ENCODE results near the gene MBNL1.
A peak's percentile ranks its signal among the peaks of the same experiment; 100 is the strongest.

The MBNL1 gene

DNA sequence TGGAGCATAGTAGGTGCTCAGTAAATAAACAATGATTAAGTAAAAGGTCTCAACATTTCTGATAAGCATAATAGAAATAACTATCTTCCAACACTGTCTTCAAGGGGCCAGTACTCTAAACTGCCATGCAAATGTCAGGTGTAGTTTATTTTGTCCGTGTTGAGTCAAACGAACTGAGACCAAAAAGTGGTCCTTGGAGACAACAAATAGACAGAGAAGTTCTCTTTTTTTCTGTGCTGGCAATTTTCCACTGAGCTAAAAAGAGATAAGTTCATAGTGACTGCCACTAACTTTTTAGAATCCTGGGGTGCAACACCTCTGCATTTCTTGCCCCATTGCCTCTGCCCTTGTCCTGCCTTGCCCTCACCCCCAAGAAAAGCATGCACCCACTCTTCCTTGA is 14.7 kb upstream of the MBNL1 start:
- no peak for DNase-seq

DNA sequence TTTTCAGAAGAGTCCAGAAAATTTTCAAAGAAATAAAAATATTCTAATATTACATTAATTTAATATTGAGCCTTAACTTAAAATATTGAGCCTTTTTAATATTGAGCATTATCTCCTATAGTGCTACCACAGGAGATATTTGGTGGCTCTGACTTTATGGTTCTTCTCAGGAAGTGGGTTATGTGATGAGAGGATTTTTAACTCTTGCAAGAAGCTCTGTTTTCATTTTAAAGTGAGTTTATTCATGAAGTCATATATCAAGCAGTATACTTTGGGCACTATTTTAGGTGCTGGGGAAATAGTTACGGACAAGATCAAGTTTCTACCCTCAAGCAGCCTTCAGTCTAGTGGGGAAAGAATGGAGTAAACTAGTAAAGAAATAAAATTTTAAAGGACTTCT is 13.4 kb upstream of the MBNL1 start:
- DNase-seq = no peak

DNA sequence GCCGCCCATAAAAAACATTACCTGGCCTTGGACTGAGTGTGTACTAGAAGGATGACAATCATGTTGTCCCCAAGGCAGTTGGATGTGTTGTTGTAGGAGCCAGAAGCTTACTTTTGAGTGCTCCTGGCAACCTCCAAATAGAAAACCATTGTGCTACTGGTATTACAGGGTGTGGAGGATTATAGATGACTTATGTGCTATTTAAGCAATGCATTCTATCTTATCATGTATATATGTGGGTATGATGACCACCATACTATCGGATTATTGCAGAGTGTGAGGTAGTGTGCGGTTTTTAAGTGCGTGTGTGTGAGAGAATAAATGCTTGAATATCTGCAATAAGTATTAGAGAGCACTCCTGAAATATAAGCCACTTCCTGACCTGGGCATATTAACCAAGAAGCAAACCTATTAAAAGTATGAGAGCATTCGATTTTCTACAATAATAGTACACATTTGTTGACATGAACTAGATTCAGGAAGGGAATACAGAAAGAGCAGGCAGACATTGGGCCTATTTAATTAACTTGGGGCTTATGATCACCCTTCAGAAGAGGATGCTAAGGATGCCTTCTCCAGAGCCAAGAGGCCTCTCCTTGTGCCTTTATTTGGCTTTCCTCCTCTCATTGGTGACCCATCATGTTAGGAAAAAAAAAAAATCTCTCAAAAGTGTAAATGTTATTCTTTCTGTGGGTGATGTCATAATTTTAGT is 11.7 kb upstream of the MBNL1 start:
- no peak for DNase-seq

DNA sequence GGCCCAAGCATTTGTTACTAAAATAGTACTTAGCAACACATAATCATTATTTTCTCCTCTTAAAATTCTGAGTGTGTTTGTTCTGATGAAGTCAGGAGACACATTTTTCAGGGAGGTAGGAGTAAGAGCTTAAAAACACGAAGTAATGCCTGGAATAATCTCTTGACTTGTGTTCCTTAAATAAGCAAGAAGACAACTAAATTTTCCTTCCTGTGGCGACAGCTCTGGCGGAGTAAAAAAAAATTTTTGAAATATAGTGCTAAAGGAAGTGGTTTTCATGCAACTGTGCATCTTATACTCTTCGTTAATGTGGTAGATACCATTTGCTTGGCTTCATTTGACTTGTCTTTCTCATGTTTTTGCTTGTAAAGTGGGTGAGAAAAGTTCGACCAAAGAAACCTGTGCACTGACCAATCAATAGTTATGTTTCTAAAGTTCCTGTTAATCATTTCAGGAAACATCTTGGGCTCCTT is 11.1 kb upstream of the MBNL1 start:
- no peak for DNase-seq

DNA sequence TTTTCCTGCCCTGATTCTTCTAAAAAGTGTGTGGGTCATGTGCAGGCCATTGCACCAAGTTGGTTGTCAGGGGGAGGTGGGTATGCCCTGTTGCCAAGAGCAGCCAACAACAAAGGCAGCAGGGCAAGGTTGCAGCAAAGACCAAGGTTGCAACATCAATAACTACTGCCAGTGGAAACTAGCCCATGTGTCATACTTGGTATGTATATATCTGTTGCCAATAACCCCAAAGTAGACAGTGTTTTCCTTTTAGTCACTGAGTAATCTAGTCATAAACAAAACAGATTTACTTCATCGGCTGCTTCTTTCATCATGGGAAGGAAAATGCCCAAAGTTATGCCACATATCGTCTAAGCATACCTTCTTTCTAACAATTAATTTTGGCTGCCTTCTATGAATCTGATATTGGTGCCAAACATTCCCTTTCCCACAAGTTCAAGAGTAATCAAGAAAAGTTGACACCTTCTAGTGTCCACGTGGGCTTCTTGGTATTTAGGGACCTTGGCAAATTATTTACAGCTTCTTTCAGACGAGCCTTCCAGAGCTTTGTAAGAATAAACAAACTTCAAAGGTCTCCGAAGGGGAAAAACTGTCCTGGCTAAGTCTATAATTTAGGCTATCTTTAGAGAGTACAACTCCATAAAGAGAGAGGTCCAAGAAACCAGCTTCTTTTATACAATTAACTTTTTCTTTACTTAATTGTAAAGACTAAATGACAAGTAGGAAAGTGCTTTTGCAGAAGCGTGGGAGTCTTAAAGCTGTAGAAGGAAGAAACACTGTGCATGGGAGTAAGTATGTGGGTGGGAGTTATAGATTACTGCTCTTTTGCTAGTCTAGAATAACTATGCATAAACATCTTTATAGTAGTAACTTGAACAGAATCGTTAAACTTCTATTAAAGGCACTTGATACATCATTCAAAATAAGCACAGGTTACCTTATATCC is 10.0 kb upstream of the MBNL1 start:
- DNase-seq = peak; percentile 67

DNA sequence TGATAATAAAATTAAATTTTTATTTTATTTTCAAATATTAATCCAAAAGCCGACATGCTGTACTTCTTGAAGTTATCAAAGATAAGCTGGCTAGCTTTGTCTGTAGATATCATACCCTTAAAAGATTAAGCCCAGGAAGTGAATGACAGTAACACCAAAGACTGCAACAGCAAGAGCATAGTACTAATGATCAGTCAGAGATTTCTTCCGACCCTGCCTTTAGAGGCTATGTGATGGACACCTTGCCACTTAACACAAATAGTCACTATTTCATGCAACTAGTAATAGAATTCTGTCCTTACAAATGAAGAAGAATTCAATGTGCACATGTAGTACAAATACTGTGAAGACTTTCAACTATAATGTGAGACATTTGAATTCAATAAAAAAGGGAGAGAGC is 9.3 kb upstream of the MBNL1 start:
- DNase-seq = no peak

DNA sequence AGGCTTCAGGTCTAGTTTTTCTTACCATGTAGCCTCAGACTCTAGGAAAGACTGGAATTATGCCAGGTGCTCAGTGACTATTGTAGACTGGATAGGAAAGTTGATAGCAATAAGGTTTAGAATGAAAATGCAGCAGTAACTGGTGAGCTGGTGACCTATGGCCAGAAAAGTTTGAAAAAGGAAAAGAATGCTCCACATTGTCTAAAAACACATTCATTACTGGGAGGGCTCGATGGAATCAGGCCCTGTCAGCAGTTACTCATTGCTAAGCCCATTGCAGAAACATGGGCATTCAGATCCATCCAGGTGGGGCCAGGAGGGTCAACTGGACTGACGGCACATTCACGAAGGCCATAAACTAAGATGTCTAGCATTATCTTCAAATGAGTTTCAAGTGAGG is 8.7 kb upstream of the MBNL1 start:
- DNase-seq = no peak

DNA sequence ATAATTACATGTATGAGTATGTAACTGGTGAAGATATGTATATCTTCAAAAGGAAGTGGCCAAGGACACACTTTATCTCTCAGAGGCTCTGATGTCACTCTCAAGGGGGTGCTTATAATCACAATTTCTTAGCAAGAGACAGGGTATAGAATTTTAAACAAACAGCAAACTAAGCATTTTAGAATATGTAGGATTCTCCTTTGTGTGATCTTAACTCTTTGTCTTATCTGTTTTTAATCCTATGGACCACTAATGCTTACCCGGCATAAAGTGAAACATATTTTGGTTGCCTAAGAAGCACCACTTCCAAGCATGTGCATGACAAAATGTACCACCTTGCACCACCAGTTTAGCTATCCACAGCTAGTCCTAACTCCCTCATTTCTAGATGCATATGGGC is 8.2 kb upstream of the MBNL1 start:
- no peak for DNase-seq

DNA sequence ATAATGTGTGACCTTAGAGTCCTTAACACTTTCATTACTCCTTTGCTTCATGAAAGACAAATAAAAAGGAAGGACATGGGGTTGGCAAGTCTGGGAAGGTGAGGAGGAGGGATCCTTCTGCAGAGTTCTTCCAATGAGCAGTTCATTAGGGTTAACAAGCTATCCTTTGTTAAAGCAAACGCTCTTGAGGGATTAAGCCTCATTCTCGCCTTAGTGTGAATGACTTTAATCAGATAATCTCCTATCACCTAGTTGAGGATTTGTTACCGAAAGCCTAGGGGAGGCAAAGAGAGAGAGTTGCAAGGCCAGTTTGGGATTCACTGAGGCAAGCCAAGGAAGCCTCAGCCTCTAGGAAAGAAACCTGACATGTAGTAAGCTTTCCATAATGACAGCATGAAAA is 7.4 kb upstream of the MBNL1 start:
- DNase-seq = no peak

DNA sequence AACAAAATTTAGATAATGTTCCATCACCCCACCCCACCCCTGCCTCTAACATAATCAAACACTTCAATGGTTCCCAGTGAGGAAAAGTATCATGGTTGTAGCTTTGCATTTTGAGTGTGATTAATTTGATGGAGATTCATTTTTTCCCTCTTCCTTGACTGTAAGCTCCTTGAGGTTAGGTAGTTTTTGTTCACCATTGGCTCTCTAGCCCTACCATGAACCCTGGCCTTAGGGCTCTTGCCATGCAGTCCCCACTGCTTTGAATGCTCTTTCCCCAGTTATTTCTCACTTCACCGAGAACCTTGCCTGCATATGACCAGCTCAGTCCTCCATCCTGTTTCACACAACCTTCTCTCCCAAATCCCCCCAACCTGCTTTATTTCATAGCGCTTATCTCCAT is 5.0 kb upstream of the MBNL1 start:
- DNase-seq = no peak

DNA sequence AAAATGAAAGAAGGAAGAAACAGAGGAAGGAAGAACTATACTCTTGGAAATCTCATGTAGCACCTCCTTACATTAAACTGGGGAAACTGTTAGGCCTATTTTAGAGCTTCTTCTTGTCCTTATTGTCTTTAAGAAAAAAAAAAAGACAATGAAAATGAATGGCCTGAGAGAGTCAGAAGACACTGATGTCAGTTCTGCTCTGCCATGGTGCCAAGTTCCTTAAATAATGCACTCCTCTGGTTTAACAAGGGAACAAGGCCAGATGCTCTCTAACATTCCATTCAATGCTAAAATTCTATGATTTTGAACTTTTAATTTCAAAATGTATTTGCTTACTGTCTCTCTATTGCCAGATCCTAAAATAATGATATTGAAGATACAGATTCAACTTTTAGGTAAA is 4.4 kb upstream of the MBNL1 start:
- no peak for DNase-seq

DNA sequence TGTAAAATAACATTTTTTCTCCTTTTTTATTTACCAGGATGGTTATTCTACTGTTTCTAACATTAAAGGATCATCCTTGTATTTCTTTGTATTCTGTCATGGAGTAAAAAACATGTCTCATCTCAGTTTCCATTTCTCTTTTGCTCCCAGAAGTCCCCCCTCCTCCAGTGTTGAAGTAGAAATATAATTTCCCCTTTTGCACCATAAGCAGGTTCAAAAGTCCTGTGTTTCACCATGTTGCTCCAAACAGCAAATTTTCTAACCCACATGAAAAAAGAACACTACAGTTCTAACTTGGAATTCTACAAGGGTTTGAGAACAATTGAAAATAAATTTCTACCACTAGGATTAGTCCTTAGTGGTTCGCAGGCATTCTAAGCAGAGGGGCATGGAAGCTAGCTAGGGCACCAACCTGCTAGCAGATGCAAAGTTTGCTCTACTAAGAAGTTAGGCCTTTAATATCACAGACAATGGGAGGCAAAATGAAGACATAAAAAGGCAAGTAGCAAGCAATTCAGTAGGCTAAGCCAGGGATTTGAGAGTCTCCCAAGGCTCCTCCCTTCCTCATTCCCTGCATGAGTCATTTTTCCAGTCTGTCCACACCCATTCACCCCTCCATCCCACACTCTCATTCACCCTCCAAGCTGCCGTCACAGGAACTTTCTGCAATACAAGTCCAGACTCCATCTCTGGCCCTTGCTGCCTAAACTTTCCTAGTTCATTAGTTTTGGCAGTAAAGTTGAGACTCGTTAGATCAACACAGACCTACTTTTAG is 2.3 kb upstream of the MBNL1 start:
- DNase-seq = no peak

DNA sequence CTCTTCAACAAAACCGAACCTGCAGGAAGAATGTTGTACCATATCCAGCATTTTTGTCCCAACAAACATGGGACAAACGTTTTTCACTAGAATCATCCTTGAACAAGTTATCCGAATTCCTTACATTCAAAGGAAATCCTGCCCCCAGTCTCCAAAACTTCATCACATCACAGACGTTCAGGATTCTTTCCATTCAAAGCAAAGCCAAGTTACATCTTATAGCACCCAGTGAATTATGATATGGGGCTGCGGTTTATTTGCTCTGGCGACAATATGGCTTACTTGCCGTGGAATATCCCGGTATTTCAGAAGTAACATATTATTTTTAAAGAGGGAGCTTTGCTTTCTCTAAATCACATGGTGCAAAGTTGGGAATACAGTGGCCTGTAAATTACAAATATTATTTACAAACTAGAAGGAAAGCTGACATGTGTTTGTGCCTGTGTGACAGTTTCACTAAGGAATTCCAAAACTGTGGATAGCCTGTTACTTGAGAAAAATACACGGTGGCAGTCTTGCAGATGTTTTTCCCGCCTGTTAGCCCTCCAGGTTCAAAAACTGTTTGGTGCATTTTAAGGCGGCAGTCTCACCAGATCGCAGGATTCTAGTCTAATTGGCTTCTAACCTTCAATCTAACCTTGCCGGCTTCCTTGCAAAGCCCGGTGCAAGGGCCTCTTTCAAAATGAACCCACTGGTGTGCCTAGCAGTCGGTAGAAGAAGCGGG is 736 bp upstream of the MBNL1 start:
- no peak for DNase-seq

DNA sequence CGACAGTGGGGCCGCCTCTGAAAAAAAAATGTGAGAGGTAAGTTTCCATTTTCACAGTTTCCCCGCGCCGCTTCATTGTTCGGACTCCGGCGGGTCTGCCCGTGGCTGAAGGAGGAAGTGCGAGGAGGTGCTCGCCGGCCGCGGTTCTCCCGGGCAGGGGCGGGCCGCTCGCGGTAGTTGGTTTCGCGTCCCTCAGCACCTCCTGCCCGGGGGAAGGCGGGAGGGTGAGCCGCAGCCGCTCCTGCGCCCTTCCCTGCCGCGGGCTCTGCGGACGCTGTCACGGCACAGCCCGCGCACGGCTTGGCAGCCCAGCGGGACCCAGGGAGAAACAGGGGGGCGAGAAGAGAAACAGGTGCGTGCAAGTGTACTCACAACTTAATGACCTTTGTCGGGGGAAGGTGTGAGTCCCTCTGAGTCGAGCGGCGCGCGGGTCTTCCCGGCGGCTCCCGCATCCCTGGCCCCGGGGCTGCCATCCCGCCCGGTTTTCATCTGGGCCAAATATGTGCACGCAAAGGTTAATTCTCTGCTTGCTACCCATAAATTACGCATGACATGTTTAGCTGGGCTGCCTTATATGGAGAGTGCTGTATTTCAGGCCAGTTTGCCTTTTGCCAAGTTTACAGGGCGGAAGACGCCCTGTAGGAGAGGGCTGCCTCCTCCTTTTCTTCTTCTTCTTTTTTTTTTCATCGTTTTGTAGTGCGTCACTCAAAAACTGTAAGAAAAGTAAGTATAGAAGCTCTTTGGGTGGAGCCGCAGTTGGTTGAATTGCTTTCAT is 514 bp downstream of the MBNL1 start:
- no peak for DNase-seq

DNA sequence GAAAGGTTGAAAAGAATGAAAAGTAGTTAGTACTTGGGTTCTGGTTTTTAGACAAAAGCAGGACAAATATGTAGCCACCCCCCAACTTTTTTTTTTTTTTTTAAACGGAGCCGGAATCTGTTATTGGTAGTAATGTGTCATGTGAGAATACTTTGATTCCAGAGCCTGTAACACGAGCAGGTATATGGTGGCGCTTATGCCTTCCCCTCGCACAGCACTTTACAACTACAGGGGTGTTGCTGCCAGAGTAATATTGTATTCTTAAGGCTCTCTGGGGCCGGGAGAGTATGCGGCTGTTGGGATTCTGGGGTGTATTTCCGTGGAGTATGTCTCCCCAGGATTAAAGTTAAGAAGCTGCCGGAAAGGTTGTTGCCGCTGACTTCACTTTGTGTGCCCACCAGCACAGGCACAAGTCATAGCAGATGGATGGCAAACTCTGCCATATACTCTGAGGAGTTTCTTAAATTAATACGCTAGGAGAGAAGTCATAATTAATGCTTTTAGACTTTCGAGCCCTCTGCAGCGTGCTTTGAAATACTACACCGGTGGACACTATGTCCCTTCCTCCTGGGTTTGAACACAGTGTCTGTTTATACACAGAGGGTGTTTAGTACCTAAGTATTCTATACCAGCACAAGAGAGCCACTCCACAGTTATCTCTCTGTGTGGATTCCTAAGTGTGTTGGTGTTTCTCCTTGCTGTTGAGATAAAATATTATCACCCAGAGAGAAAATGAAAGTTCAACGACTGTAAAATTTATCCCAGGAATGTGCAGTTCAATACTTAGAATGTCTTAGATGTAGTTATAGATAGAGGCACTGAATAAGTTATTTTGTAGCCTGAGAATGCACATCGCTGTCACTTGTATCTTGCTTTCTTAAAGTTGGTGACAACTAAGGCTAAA is 1.4 kb downstream of the MBNL1 start:
- peak; percentile 32 for DNase-seq

DNA sequence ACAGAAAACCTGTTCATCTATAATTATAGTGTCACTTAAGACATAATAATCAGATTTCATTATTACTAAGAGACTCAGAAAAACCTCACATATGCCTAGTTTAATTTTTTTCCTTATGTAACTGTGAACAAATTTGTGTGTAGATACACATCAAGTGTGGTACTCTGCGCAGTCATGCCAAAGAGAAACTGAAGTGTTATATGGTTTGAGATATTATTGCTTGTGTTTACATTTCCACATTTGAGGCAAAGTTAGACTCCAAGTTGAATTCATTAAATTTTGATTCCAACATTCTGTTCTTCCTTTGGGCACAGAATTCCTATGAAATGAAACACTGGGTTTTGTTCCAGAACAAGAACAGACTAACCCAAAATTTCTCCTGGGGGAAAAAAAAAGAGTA is 2.2 kb downstream of the MBNL1 start:
- DNase-seq = no peak

DNA sequence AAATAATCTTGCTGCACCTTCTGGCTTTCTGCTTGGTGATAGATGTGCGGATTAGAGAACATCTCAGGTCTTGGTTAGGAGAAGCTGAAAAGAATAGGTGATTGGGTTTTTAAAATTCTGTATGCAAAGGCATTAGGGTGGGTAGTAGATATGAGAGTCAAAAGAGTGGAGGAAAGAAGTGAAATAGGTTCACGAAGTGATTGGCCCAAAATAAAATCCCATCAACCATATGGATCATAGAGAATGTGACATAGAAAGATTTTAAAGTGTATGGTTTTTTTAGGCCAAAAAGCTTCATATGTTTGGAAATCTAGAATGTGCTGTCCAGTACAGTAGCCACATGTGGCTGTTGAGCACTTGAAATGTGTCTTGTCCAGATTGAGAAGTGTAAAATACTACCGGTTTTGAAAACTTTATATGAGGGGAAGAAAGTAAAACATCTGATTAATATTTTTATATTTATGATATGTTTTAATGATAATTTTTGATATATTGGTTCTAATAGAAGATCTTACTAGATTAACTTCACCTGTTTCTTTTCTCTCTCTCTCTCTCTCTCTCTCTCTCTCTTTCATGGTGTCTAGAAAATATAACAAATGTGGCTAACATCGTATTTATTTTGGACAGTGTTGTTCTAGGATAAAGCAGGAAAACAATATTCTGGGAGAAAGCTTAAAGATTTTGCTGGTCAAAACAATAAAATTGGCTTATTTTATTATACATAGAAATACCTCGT is 2.9 kb downstream of the MBNL1 start:
- no peak for DNase-seq

DNA sequence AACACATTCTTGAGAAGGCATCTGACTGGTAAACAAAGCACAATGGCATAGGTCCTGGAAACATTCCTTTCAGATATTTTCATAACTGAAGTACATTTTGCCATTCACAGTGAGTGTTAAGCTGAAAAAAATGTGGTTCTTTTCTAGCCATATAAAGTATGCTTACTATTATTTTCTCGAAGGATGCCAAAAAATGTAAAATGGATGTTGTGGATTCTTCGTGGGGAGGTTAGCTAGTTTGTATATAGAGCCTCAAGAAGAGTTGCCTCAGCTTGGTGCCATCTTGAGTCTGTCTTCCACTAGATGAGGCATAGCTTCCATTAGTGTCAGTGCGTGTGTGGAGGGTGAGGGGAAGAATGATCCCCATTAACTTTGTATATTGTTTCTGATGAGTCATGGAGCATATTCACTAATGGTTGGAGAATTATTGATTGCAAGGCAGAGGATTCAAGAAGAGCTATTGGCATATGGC is 4.1 kb downstream of the MBNL1 start:
- peak; percentile 63 for DNase-seq

DNA sequence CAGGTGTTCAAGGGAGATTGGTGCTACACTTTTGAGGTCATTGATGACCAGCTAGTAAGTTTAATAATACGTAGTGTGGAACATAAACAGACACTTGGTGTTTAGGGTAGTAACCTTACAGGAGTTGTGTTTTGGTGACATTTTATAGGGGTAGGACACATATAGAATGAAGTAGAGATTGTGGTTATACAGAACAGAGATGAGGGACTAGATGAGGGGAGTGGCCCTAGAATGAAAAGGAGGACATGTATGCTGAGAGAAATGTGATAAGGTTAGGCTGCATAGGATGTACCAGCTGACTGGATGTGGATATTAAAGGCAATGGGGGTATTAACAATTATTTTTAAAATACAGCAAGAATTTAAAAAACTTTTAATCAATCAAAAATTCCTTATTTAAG is 8.0 kb downstream of the MBNL1 start:
- no peak for DNase-seq

DNA sequence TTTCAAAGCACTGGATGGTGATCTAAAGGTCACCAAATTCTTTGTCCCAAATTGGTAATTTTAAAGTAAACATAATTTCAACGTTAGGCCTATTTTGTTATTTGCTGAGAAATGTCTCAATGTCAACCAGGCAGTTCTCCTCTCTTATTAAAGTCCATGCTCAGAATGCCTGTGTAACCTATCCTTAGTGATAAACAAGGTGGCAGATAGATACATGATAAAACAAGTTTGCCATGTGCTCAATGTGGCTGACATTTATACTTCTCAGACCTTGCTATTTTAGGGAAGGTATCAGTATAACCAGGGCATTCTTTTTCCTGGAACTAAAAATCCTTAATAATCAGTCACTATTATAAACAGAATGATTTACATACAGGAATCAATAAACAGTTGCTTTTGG is 8.5 kb downstream of the MBNL1 start:
- no peak for DNase-seq

Data from stimulated activated CD4-positive, alpha-beta T cell treated with anti-CD3 and anti-CD28 coated beads, Interleukin-15, amount 100 ng/mL, for 24 hours (primary cell).